Tibial nerve (tissue), 3 donors: ENCODE data around the gene FAM124B.

Experiments
- POLR2A ChIP-seq, 2 donors: fragments of 450-650 bp; IDR thresholded peaks; one replicate each; pipeline ENCODE4 v1.6.1; 2017; ENCODE audit warnings: antibody characterized with exemption in 2 of 2, mild to moderate bottlenecking in 2 of 2, moderate library complexity in 2 of 2
- TF ChIP-seq, protein P1 (sequence below), 5 experiments: fragments of 200-600 bp in 3 of 5; fragments of 450-650 bp in 2 of 5; sonication (generic) in 3 of 5; IDR thresholded peaks; one replicate each; pipeline ENCODE4 v1.5.1; 2016 to 2019; ENCODE audit warnings: antibody characterized with exemption in 5 of 5, mild to moderate bottlenecking in 3 of 5, moderate library complexity in 2 of 5

DNA sequence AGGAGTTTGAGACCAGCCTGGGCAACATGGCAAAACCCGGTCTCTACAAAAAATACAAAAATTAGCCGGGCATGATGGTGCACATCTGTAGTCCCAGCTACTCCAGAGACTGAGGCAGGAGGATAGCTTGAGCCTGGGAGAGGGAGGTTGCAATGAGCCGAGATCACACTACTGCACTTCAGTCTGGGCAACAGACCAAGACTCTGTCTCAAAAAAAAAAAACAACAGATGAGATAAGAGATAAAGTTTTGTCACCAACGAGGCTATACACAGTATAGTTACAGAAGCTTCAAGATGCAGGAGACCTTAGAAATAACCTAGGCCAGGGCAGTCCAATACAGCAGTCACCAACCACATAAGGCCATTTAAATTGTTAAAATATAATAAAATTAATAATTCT, 9.4 kb downstream of the FAM124B start:
- no peak for TF ChIP-seq POLR2A (IDR thresholded peaks at IDR 0.05)
- TF ChIP-seq, protein P1, sequence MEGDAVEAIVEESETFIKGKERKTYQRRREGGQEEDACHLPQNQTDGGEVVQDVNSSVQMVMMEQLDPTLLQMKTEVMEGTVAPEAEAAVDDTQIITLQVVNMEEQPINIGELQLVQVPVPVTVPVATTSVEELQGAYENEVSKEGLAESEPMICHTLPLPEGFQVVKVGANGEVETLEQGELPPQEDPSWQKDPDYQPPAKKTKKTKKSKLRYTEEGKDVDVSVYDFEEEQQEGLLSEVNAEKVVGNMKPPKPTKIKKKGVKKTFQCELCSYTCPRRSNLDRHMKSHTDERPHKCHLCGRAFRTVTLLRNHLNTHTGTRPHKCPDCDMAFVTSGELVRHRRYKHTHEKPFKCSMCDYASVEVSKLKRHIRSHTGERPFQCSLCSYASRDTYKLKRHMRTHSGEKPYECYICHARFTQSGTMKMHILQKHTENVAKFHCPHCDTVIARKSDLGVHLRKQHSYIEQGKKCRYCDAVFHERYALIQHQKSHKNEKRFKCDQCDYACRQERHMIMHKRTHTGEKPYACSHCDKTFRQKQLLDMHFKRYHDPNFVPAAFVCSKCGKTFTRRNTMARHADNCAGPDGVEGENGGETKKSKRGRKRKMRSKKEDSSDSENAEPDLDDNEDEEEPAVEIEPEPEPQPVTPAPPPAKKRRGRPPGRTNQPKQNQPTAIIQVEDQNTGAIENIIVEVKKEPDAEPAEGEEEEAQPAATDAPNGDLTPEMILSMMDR (IDR thresholded peaks at IDR 0.05), result no peak
